Measurements from ENCODE around the gene PKNOX1. TPM values are rescaled to one million over a fixed set of nuclear protein-coding genes. Genes with fewer than 3 reads are reported as not detected.
"Not testable (repeated sequence)": the region's sequence is repeated elsewhere in the genome, so short reads cannot be mapped to it uniquely, and the experiment has no call there.

PKNOX1 gene
- total RNA-seq, 1 experiment from 2014 or later, result 16.5 TPM

DNA sequence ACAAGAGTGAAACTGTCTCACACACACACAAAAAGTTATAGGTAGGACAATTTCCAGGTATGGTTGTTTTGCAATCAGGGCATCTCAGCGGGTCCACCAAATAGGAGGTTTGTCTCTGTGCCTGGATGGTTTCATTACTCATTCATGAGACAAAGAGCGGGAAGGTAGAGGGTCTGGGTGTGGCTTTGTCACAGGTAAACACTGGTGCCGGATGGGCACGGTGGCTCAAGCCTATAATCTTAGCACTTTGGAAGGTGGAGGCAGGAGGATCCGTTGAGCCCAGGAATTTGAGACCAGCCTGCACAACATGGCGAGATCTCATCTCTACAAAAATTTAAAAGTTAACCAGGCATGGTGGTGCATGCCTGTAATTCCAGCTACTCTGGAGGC, 32.7 kb upstream of the PKNOX1 start:
- Histone ChIP-seq H3K4me1 (ENCODE audit: control insufficient read depth, insufficient read depth, low read length) (0 out of 2 replicates have a peak, but pooled peaks cover 9% of the 10 kb centered on the region), H3K9me3 (ENCODE audit: control insufficient read depth, insufficient read depth, low read depth, low read length) (no peaks in the 10 kb centered on the region), H3K27ac (ENCODE audit: low read length) (no peak overlapping the region), H3K36me3 (ENCODE audit: control insufficient read depth, insufficient read depth, low read length) (no peaks in the 10 kb centered on the region), H3K27me3 (ENCODE audit: control insufficient read depth, insufficient read depth, low read length) (no peaks in the 10 kb centered on the region), H3K4me3 (ENCODE audit: low read depth in 2 of 2, low read length in 2 of 2) (no peak overlapping the region)
- no peak for TF ChIP-seq POLR2AphosphoS5 (IDR thresholded peaks at IDR 0.05; ENCODE audit: low read depth, low read length)
- TF ChIP-seq TCF7L2 (IDR thresholded peaks at IDR 0.05; ENCODE audit: low read depth, low read length), result no peak
- TF ChIP-seq, protein P1, sequence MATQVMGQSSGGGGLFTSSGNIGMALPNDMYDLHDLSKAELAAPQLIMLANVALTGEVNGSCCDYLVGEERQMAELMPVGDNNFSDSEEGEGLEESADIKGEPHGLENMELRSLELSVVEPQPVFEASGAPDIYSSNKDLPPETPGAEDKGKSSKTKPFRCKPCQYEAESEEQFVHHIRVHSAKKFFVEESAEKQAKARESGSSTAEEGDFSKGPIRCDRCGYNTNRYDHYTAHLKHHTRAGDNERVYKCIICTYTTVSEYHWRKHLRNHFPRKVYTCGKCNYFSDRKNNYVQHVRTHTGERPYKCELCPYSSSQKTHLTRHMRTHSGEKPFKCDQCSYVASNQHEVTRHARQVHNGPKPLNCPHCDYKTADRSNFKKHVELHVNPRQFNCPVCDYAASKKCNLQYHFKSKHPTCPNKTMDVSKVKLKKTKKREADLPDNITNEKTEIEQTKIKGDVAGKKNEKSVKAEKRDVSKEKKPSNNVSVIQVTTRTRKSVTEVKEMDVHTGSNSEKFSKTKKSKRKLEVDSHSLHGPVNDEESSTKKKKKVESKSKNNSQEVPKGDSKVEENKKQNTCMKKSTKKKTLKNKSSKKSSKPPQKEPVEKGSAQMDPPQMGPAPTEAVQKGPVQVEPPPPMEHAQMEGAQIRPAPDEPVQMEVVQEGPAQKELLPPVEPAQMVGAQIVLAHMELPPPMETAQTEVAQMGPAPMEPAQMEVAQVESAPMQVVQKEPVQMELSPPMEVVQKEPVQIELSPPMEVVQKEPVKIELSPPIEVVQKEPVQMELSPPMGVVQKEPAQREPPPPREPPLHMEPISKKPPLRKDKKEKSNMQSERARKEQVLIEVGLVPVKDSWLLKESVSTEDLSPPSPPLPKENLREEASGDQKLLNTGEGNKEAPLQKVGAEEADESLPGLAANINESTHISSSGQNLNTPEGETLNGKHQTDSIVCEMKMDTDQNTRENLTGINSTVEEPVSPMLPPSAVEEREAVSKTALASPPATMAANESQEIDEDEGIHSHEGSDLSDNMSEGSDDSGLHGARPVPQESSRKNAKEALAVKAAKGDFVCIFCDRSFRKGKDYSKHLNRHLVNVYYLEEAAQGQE (IDR thresholded peaks at IDR 0.05; ENCODE audit: insufficient read depth in 1 of 2, low read depth in 2 of 2, low read length in 1 of 2), result no peak
- TF ChIP-seq, protein P2, sequence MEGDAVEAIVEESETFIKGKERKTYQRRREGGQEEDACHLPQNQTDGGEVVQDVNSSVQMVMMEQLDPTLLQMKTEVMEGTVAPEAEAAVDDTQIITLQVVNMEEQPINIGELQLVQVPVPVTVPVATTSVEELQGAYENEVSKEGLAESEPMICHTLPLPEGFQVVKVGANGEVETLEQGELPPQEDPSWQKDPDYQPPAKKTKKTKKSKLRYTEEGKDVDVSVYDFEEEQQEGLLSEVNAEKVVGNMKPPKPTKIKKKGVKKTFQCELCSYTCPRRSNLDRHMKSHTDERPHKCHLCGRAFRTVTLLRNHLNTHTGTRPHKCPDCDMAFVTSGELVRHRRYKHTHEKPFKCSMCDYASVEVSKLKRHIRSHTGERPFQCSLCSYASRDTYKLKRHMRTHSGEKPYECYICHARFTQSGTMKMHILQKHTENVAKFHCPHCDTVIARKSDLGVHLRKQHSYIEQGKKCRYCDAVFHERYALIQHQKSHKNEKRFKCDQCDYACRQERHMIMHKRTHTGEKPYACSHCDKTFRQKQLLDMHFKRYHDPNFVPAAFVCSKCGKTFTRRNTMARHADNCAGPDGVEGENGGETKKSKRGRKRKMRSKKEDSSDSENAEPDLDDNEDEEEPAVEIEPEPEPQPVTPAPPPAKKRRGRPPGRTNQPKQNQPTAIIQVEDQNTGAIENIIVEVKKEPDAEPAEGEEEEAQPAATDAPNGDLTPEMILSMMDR (IDR thresholded peaks at IDR 0.05), result no peak
- no peak for TF ChIP-seq SIN3A (IDR thresholded peaks at IDR 0.05; ENCODE audit: borderline replicate concordance, insufficient read depth, low read depth, low read length)
- ChIA-PET POLR2A (no interaction called here), CTCF (no interaction called here)
- BruUV-seq (replicated peaks), result no TSS peak
- in situ Hi-C loops (cut with HindIII; ENCODE audit: low pct_unique_long_range_greater_than_20kb, low sequenced_read_pairs) (no loop called here), intact Hi-C loops (cut with micrococcal nuclease; ENCODE audit: unreplicated experiment) (no loop called here)
- ATAC-seq (no peak), DNase-seq (ENCODE audit: low read depth, low spot score) (no peak)

DNA sequence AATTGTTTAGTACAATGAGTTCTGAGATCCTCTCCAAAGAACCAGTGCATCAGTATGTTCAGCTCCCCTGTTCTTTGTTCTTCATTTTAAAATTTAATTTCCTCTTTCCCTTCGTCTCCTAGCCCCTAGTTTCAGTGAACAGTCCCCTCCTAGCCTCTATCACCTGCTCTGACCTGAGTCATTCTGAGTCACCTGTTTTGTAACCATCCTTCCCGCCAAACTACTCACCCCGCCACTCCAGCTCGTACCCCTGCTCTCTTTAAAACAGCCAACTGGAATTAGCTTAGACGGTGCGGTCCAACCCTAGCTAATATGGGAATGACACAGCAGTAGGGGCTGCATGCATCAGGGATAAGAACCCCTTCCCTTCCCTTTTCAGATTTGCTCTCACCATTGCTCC, 32.1 kb upstream of the PKNOX1 start:
- H3K9me3 ChIP-seq (ENCODE audit: control insufficient read depth, insufficient read depth, low read depth, low read length), result no peaks in the 10 kb centered on the region
- TF ChIP-seq, protein P2 (IDR thresholded peaks at IDR 0.05), result no peak
- no peak for TF ChIP-seq TCF7L2 (IDR thresholded peaks at IDR 0.05; ENCODE audit: low read depth, low read length)
- TF ChIP-seq, protein P1 (IDR thresholded peaks at IDR 0.05; ENCODE audit: insufficient read depth in 1 of 2, low read depth in 2 of 2, low read length in 1 of 2), result no peak
- TF ChIP-seq POLR2AphosphoS5 (IDR thresholded peaks at IDR 0.05; ENCODE audit: low read depth, low read length), result no peak
- no peak for TF ChIP-seq SIN3A (IDR thresholded peaks at IDR 0.05; ENCODE audit: borderline replicate concordance, insufficient read depth, low read depth, low read length)
- no peak overlapping the region for H3K4me3 ChIP-seq (ENCODE audit: low read depth in 2 of 2, low read length in 2 of 2)
- in situ Hi-C loops (cut with HindIII; ENCODE audit: low pct_unique_long_range_greater_than_20kb, low sequenced_read_pairs), result no loop called here
- DNase-seq (ENCODE audit: low read depth, low spot score) (no peak), ATAC-seq (no peak)
- no peaks in the 10 kb centered on the region for H3K27me3 ChIP-seq (ENCODE audit: control insufficient read depth, insufficient read depth, low read length)
- H3K4me1 ChIP-seq (ENCODE audit: control insufficient read depth, insufficient read depth, low read length), result 0 out of 2 replicates have a peak, but pooled peaks cover 9% of the 10 kb centered on the region
- no peak overlapping the region for H3K27ac ChIP-seq (ENCODE audit: low read length)
- no TSS peak for BruUV-seq (replicated peaks)
- ChIA-PET POLR2A (no interaction called here), CTCF (no interaction called here)
- intact Hi-C loops (cut with micrococcal nuclease; ENCODE audit: unreplicated experiment), result no loop called here
- no peaks in the 10 kb centered on the region for H3K36me3 ChIP-seq (ENCODE audit: control insufficient read depth, insufficient read depth, low read length)

DNA sequence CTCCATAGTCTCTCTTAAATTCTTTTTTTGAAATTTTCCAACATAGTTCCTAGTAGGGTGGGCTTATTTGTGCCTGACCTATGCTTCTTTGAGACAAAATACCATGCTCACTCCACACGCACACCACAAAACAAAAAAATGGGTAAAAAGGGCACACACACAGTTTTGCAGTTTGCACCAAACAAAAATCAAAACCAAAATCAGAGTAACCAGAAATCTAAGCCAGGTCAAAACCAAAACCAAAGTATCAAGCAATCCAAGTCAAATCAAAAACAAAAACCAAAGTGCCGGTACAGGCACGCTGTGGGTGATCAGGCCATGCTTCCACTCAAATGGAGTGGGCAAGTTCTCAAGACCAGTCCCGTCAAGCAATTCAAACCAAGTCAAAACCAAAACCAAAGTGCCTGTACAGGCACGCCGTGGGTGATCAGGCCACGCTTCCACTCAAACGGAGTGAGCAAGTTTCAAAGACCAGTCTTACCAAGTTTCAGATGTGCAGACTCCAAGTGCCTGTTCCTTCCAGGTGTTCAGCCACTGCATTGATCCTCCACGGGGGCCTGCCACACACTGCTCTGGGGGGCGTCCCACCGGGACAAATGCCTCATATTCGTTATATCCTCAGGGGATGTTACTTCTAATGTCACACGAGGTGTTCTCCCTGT, 25.1 kb upstream of the PKNOX1 start:
- H3K36me3 ChIP-seq (ENCODE audit: control insufficient read depth, insufficient read depth, low read length); BruUV-seq (replicated peaks); H3K27me3 ChIP-seq (ENCODE audit: control insufficient read depth, insufficient read depth, low read length); in situ Hi-C loops (cut with HindIII; ENCODE audit: low pct_unique_long_range_greater_than_20kb, low sequenced_read_pairs); H3K9me3 ChIP-seq (ENCODE audit: control insufficient read depth, insufficient read depth, low read depth, low read length); POLR2A ChIA-PET; H3K4me3 ChIP-seq (ENCODE audit: low read depth in 2 of 2, low read length in 2 of 2); H3K4me1 ChIP-seq (ENCODE audit: control insufficient read depth, insufficient read depth, low read length); ATAC-seq; H3K27ac ChIP-seq (ENCODE audit: low read length); DNase-seq (ENCODE audit: low read depth, low spot score); CTCF ChIA-PET; intact Hi-C loops (cut with micrococcal nuclease; ENCODE audit: unreplicated experiment): not testable (repeated sequence)

All from Panc1 (cell line).